H1 (cell line): ENCODE data around the gene FBN1.

Experiments
- CHD2 ChIP-seq: IDR thresholded peaks from 2 replicates; pipeline ENCODE4 v1.6.1; 2012; ENCODE audit warnings: low read length, improper control_type of control experiment
- CTCF ChIP-seq, 3 experiments: IDR thresholded peaks; 1 replicate in 2 of 3; 2 replicates in 1 of 3; pipeline versions ENCODE4 v1.5.1 to v1.6.1; 2011; ENCODE audit warnings: low read length in 3 of 3, mild to moderate bottlenecking in 3 of 3, inconsistent platforms in 2 of 3, low read depth in 1 of 3, moderate library complexity in 1 of 3; ENCODE audit not compliant: insufficient read depth in 1 of 3; ENCODE audit errors: control extremely low read depth in 1 of 3
- NRF1 ChIP-seq: IDR thresholded peaks from 2 replicates; pipeline ENCODE4 v1.6.1; 2011; ENCODE audit warnings: mild to moderate bottlenecking, low read depth, low read length, improper control_type of control experiment
- PHF8 ChIP-seq: fragments of 200-600 bp; sonication (generic); conservative IDR thresholded peaks from 2 replicates; pipeline ENCODE4 v1.7.1; 2012; ENCODE audit warnings: low read depth, mild to moderate bottlenecking, inconsistent platforms, low read length, moderate library complexity
- POLR2A ChIP-seq, 2 experiments: IDR thresholded peaks; 1 replicate in 1 of 2; 2 replicates in 1 of 2; pipeline ENCODE4 v1.6.1; 2011; ENCODE audit warnings: low read depth in 2 of 2, low read length in 2 of 2, mild to moderate bottlenecking in 2 of 2; ENCODE audit errors: control extremely low read depth in 1 of 2
- USF2 ChIP-seq: IDR thresholded peaks from 2 replicates; pipeline ENCODE4 v1.6.1; 2011; ENCODE audit warnings: low read length, improper control_type of control experiment

GRCh38 chr15:48471073-48471472, 174.4 kb downstream of the FBN1 start:
- no peak for TF ChIP-seq POLR2A (IDR thresholded peaks at IDR 0.05; ENCODE audit: control extremely low read depth in 1 of 2, low read depth in 2 of 2, low read length in 2 of 2)
- TF ChIP-seq CHD2: no peak
- no peak for TF ChIP-seq USF2
- TF ChIP-seq CTCF (IDR thresholded peaks at IDR 0.05; ENCODE audit: control extremely low read depth in 1 of 3, insufficient read depth in 1 of 3, low read depth in 1 of 3, low read length in 3 of 3): no peak
- TF ChIP-seq PHF8: no peak
- no peak for TF ChIP-seq NRF1
